Neuronal stem cell (in vitro differentiated cells): ENCODE results near the gene POLA2.

Experiments
- DNase-seq: peaks from one replicate; pipeline ENCODE4 v3.0.0-alpha.2; 2013; ENCODE audit warnings: low spot score
- H2AFZ ChIP-seq: one replicate; pipeline ENCODE4 v1.6.1; 2013; ENCODE audit warnings: mild to moderate bottlenecking, low read length, inconsistent platforms
- H2AK5ac ChIP-seq: 2 replicates; pipeline ENCODE4 v1.6.1; 2013; ENCODE audit warnings: low read depth, mild to moderate bottlenecking, inconsistent platforms, low read length, moderate library complexity, mixed read lengths
- H2BK120ac ChIP-seq: 2 replicates; pipeline ENCODE4 v1.6.1; 2013; ENCODE audit warnings: low read depth, mild to moderate bottlenecking, inconsistent platforms, low read length, moderate library complexity, mixed read lengths
- H2BK12ac ChIP-seq: one replicate; pipeline ENCODE4 v1.6.1; 2013; ENCODE audit warnings: low read length, inconsistent platforms
- H2BK15ac ChIP-seq: 2 replicates; pipeline ENCODE4 v1.6.1; 2013; ENCODE audit warnings: mild to moderate bottlenecking, low read length, inconsistent platforms, mixed read lengths
- H2BK5ac ChIP-seq: one replicate; pipeline ENCODE4 v1.6.1; 2013; ENCODE audit warnings: inconsistent platforms, mild to moderate bottlenecking, low read length, moderate library complexity
- H3K14ac ChIP-seq: one replicate; pipeline ENCODE4 v1.6.1; 2013; ENCODE audit warnings: low read length, inconsistent platforms
- H3K18ac ChIP-seq: 2 replicates; pipeline ENCODE4 v1.6.1; 2013; ENCODE audit warnings: low read length, inconsistent platforms
- H3K23ac ChIP-seq: 2 replicates; pipeline ENCODE4 v1.6.1; 2013; ENCODE audit warnings: low read depth, mild to moderate bottlenecking, mixed read lengths, low read length, inconsistent platforms; ENCODE audit not compliant: poor library complexity
- H3K27ac ChIP-seq: replicated peaks from 3 replicates; pipeline ENCODE4 v1.5.1; 2013; ENCODE audit warnings: low read length, inconsistent platforms
- H3K27me3 ChIP-seq, 3 experiments: 2 replicates each; pipeline ENCODE4 v1.6.1; 2013; ENCODE audit warnings: low read length in 3 of 3, mild to moderate bottlenecking in 2 of 3, inconsistent platforms in 1 of 3, low read depth in 1 of 3, mixed read lengths in 1 of 3, moderate library complexity in 1 of 3; ENCODE audit not compliant: control insufficient read depth in 3 of 3, insufficient read depth in 3 of 3
- H3K36me3 ChIP-seq, 2 donors: replicated peaks in 1 of 2; 2 replicates each; pipeline ENCODE4 v1.6.1; 2013; ENCODE audit warnings: low read length in 2 of 2; ENCODE audit not compliant: control insufficient read depth in 2 of 2, insufficient read depth in 2 of 2
- H3K4ac ChIP-seq: 2 replicates; pipeline ENCODE4 v1.6.1; 2013; ENCODE audit warnings: inconsistent platforms, mild to moderate bottlenecking, low read length, moderate library complexity
- H3K4me1 ChIP-seq, 2 donors: 1 replicate in 1 of 2; 2 replicates in 1 of 2; pipeline ENCODE4 v1.6.1; 2013; ENCODE audit warnings: low read length in 2 of 2, low read depth in 1 of 2; ENCODE audit not compliant: control insufficient read depth in 2 of 2, insufficient read depth in 1 of 2
- H3K4me2 ChIP-seq: one replicate; pipeline ENCODE4 v1.6.1; 2013; ENCODE audit warnings: mild to moderate bottlenecking, low read length, inconsistent platforms; ENCODE audit not compliant: insufficient read depth, poor library complexity, severe bottlenecking
- H3K4me3 ChIP-seq, 2 donors: 2 replicates each; pipeline ENCODE4 v1.5.1; 2013; ENCODE audit warnings: low read length in 2 of 2, mild to moderate bottlenecking in 2 of 2, inconsistent platforms in 1 of 2, moderate library complexity in 1 of 2
- H3K79me1 ChIP-seq: one replicate; pipeline ENCODE4 v1.6.1; 2013; ENCODE audit warnings: low read depth, mild to moderate bottlenecking, inconsistent platforms, low read length, moderate library complexity
- H3K9ac ChIP-seq: one replicate; pipeline ENCODE4 v1.6.1; 2013; ENCODE audit warnings: mild to moderate bottlenecking, low read depth, low read length, inconsistent platforms; ENCODE audit not compliant: poor library complexity
- H3K9me3 ChIP-seq, 2 donors: replicated peaks in 1 of 2; 2 replicates each; pipeline versions ENCODE3 to v1.6.1; 2013; ENCODE audit warnings: low read length in 2 of 2, mild to moderate bottlenecking in 2 of 2, inconsistent platforms in 1 of 2, low read depth in 1 of 2, mixed read lengths in 1 of 2, moderate library complexity in 1 of 2; ENCODE audit not compliant: control insufficient read depth in 2 of 2, insufficient read depth in 1 of 2
- H4K8ac ChIP-seq: one replicate; pipeline ENCODE4 v1.6.1; 2013; ENCODE audit warnings: low read depth, mild to moderate bottlenecking, inconsistent platforms, low read length, moderate library complexity
- H4K91ac ChIP-seq: one replicate; pipeline ENCODE4 v1.6.1; 2013; ENCODE audit warnings: low read length, low read depth, mild to moderate bottlenecking, inconsistent platforms; ENCODE audit not compliant: poor library complexity
- WGBS, 2 donors: extraction: QIAGEN DNeasy Blood & Tissue Kit; methylation state at CpG; one replicate each; pipeline ENCODE4 v1.1.7; 2013; ENCODE audit warnings: missing lambda C conversion rate in 2 of 2, mixed read lengths in 1 of 2; ENCODE audit not compliant: insufficient read length in 2 of 2, insufficient replicate concordance in 1 of 2; ENCODE audit errors: extremely low coverage in 2 of 2; 5-methylcytosine and 5-hydroxymethylcytosine counted together

The POLA2 gene

GRCh38 chr11:65293909-65294381, 32.2 kb downstream of the POLA2 start:
- Histone ChIP-seq H3K9ac (no peak overlapping the region), H2BK15ac (no peak overlapping the region), H3K36me3 (peaks cover 55 to 100% of the 10 kb centered on the region in 2 donors), H3K4me1 (peaks cover 0 to 13% of the 10 kb centered on the region in 2 donors), H3K4me2 (no peak overlapping the region), H2AK5ac (no peak overlapping the region), H2BK12ac (no peak overlapping the region), H3K18ac (no peak overlapping the region), H4K8ac (no peak overlapping the region), H3K4me3 (no peak overlapping the region), H2BK5ac (no peak overlapping the region), H2BK120ac (no peak overlapping the region), H3K14ac (no peak overlapping the region), H3K27ac (no peak overlapping the region), H3K23ac (no peak overlapping the region), H3K79me1 (no peaks in the 10 kb centered on the region), H2AFZ (no peak overlapping the region), H3K27me3 (no peaks in the 10 kb centered on the region), H4K91ac (no peak overlapping the region), H3K4ac (no peak overlapping the region), H3K9me3 (no peaks in the 10 kb centered on the region)
- no peak for DNase-seq
- no CpG with 5 or more reads among the region's 10 CpGs for WGBS, 2 donors

DNA sequence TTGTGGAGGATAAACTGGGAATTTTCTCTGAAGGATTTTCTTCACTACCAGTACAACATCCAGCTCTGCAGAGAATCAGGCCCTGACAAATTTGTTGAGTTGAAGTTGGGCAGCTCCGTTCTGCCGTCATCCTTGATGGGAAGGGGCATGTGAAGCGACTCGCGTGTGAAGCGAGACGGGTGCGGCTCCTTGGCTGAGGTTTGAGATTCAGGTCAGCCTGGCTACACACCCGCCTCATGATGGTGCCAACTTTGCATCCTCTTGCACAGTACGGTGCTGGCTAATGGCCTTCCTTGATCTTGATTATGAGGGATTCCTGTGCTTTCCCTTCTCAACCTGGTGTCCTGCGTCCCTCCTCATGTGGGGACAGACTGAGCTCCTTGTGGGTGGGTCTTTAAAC, 33.2 kb downstream of the POLA2 start:
- Histone ChIP-seq H3K23ac (no peak overlapping the region), H3K4me1 (peaks cover 0 to 16% of the 10 kb centered on the region in 2 donors), H3K4me3 (no peak overlapping the region), H3K9me3 (no peaks in the 10 kb centered on the region), H3K4me2 (no peak overlapping the region), H3K36me3 (peaks cover 49 to 100% of the 10 kb centered on the region in 2 donors), H2BK5ac (no peak overlapping the region), H2BK120ac (no peak overlapping the region), H3K27ac (no peak overlapping the region), H3K14ac (no peak overlapping the region), H3K27me3 (no peaks in the 10 kb centered on the region), H3K4ac (no peak overlapping the region), H2BK12ac (no peak overlapping the region), H2BK15ac (no peak overlapping the region), H3K18ac (no peak overlapping the region), H4K8ac (no peak overlapping the region), H2AK5ac (no peak overlapping the region), H2AFZ (no peak overlapping the region), H3K79me1 (no peaks in the 10 kb centered on the region), H3K9ac (no peak overlapping the region), H4K91ac (no peak overlapping the region)
- DNase-seq: no peak
- no CpG with 5 or more reads among the region's 11 CpGs for WGBS, 2 donors

GRCh38 chr11:65295571-65296341, 34.0 kb downstream of the POLA2 start:
- H2BK120ac ChIP-seq: no peak overlapping the region
- H3K18ac ChIP-seq: no peak overlapping the region
- no peaks in the 10 kb centered on the region for H3K79me1 ChIP-seq
- no peak overlapping the region for H4K8ac ChIP-seq
- no peak overlapping the region for H3K4ac ChIP-seq
- peaks cover 48 to 99% of the 10 kb centered on the region in 2 donors for H3K36me3 ChIP-seq
- no peak overlapping the region for H2AFZ ChIP-seq
- no CpG with 5 or more reads among the region's 11 CpGs for WGBS, 2 donors
- no peak overlapping the region for H4K91ac ChIP-seq
- no peak overlapping the region for H3K4me2 ChIP-seq
- H3K27ac ChIP-seq: no peak overlapping the region
- peaks cover 0 to 16% of the 10 kb centered on the region in 2 donors for H3K4me1 ChIP-seq
- DNase-seq: no peak
- H3K14ac ChIP-seq: no peak overlapping the region
- no peaks in the 10 kb centered on the region for H3K27me3 ChIP-seq
- no peaks in the 10 kb centered on the region for H3K9me3 ChIP-seq
- H3K23ac ChIP-seq: no peak overlapping the region
- H2BK5ac ChIP-seq: no peak overlapping the region
- no peak overlapping the region for H2BK12ac ChIP-seq
- H3K9ac ChIP-seq: no peak overlapping the region
- H2AK5ac ChIP-seq: no peak overlapping the region
- no peak overlapping the region for H2BK15ac ChIP-seq
- no peak overlapping the region for H3K4me3 ChIP-seq

DNA sequence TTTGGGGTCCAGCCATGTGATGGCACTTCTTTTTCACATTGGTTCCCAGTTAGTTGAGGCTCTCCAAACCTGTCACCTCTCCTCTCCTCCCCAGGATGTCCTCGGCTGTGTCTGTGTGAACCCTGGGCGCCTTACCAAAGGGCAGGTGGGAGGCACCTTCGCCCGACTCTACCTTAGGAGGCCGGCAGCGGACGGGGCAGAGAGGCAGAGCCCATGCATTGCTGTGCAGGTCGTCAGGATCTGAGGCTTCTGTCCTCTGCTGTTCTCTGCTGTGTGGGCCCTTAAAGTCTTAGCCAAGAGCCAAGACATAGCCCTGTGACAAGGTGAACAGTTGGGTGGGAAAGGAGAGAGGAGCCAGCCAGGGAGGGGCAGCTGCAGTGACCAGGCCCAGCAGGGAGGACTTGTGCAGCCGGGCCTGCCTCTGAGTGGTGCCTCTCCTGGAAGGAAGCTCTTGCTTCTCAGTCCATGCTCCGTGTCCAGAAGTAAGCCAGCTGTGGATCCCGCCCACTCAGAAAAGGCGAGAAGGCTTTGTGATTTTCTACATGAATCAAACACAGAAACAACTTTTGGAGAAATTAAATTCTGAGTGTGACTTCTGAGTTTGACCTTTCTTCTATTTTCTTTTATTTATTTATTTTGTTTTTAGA, 35.4 kb downstream of the POLA2 start:
- Histone ChIP-seq H2BK15ac (no peak overlapping the region), H3K23ac (peak overlapping the region; percentile 26), H3K4me2 (no peak overlapping the region), H3K79me1 (no peaks in the 10 kb centered on the region), H4K91ac (no peak overlapping the region), H3K4ac (no peak overlapping the region), H2BK120ac (no peak overlapping the region), H2AK5ac (no peak overlapping the region), H3K4me1 (peaks cover 8 to 27% of the 10 kb centered on the region in 2 donors), H2AFZ (no peak overlapping the region), H3K14ac (no peak overlapping the region), H2BK5ac (no peak overlapping the region), H4K8ac (no peak overlapping the region), H2BK12ac (no peak overlapping the region), H3K27me3 (no peaks in the 10 kb centered on the region), H3K9ac (no peak overlapping the region), H3K4me3 (no peak overlapping the region), H3K18ac (no peak overlapping the region), H3K9me3 (no peaks in the 10 kb centered on the region), H3K27ac (no peak overlapping the region), H3K36me3 (peaks cover 42 to 91% of the 10 kb centered on the region in 2 donors)
- no peak for DNase-seq
- no CpG with 5 or more reads among the region's 12 CpGs for WGBS, 2 donors
